Glomerular endothelial cell (primary cell): Measurements from ENCODE around the gene PPIF. TPM values are rescaled to one million over a fixed set of nuclear protein-coding genes. Genes with fewer than 3 reads are reported as not detected.
A peak's percentile ranks its signal among the peaks of the same experiment; 100 is the strongest.

Source experiments
- DNase-seq: peaks from one replicate; pipeline ENCODE4 v3.0.0-alpha.2; 2011; ENCODE audit warnings: low read depth, low spot score; ENCODE audit errors: extremely low read depth
- total RNA-seq: library from RNA; depleted of rRNA; stranded (reverse); fragments of >200 nt; gene quantifications from 2 replicates; pipeline ENCODE4 v1.2.3, GENCODE V29; 2015

The PPIF gene
- 27.6 and 31.6 TPM in 2 replicates for total RNA-seq

- DNase-seq: peak; percentile 31
Observed at GRCh38 chr10:79347226-79347893, at the start of gene PPIF. Gene PPIF, plus strand, starts transcription at chr10:79347469. Its CDS starts 80 bp downstream, at chr10:79347549.

GRCh38 chr10:79298403-79299244 is 48.6 kb upstream of the PPIF start:
- DNase-seq: no peak

GRCh38 chr10:79299397-79300241 is 47.6 kb upstream of the PPIF start:
- DNase-seq: no peak

- no peak for DNase-seq
Observed at GRCh38 chr10:79300711-79301110, 46.6 kb upstream of the PPIF start.

GRCh38 chr10:79301754-79302530 is 45.3 kb upstream of the PPIF start:
- no peak for DNase-seq

GRCh38 chr10:79303631-79304478 is 43.4 kb upstream of the PPIF start:
- no peak for DNase-seq

- DNase-seq: no peak
Observed at GRCh38 chr10:79304479-79305087, 42.7 kb upstream of the PPIF start.

- no peak for DNase-seq
Observed at GRCh38 chr10:79305515-79305914, 41.8 kb upstream of the PPIF start.

- DNase-seq: no peak
Observed at GRCh38 chr10:79305988-79306387, 41.3 kb upstream of the PPIF start.

- DNase-seq: no peak
Observed at GRCh38 chr10:79306644-79307220, 40.5 kb upstream of the PPIF start.

- DNase-seq: no peak
Observed at GRCh38 chr10:79308016-79308415, 39.3 kb upstream of the PPIF start.

- no peak for DNase-seq
Observed at GRCh38 chr10:79308969-79309665, 38.2 kb upstream of the PPIF start.

GRCh38 chr10:79310200-79310865 is 36.9 kb upstream of the PPIF start:
- DNase-seq: no peak

GRCh38 chr10:79310911-79311573 is 36.2 kb upstream of the PPIF start:
- DNase-seq: no peak

- no peak for DNase-seq
Observed at GRCh38 chr10:79311581-79312407, 35.5 kb upstream of the PPIF start.

GRCh38 chr10:79312601-79313187 is 34.6 kb upstream of the PPIF start:
- no peak for DNase-seq
